Measurements from ENCODE around the gene ABCF2. TPM values are rescaled to one million over a fixed set of nuclear protein-coding genes. Genes with fewer than 3 reads are reported as not detected.
A peak's percentile ranks its signal among the peaks of the same experiment; 100 is the strongest.

ABCF2 gene
- total and polyA plus RNA-seq, 12 donors: 13.0 to 35.2 (median 29.5) TPM

GRCh38 chr7:151232917-151233701, 6.1 kb upstream of the ABCF2 start:
- 11 to 12% methylated on average over 36 of the region's 36 CpGs for WGBS, 2 donors
- no peak for TF ChIP-seq CTCF (IDR thresholded peaks at IDR 0.05)
- ATAC-seq: peak; percentile 20 to 69 (median 56)
- H3K4me1 ChIP-seq: peaks cover 12 to 38% (median 22%) of the 10 kb centered on the region in 9 donors
- intact Hi-C loops (cut with DNase I): no loop called here
- peaks cover 0 to 41% (median 25%) of the 10 kb centered on the region in 9 donors for H3K36me3 ChIP-seq
- DNase-seq: no peak
- peak overlapping the region; percentile 8 to 94 (median 88) for H3K27ac ChIP-seq
- no peaks in the 10 kb centered on the region for H3K9me3 ChIP-seq
- no peaks in the 10 kb centered on the region for H3K27me3 ChIP-seq
- peak overlapping the region; percentile 71 to 99 (median 96) for H3K4me3 ChIP-seq

GRCh38 chr7:151232091-151232916, 5.3 kb upstream of the ABCF2 start, which contains the start of gene CHPF2:
TSS of gene CHPF2 (plus strand) at chr7:151232483. CDS start at chr7:151234012, 1,529 bp downstream.
- peak; percentile 92 to 94 for DNase-seq
- ATAC-seq: peak; percentile 92 to 97 (median 96)
- intact Hi-C loops (cut with DNase I): no loop called here
- Histone ChIP-seq H3K27me3 (no peaks in the 10 kb centered on the region), H3K36me3 (peaks cover 0 to 33% (median 18%) of the 10 kb centered on the region in 9 donors), H3K4me3 (peak within 1 kb of the TSS; percentile 71 to 99 (median 96)), H3K9me3 (no peaks in the 10 kb centered on the region), H3K27ac (peak within 1 kb of the TSS; percentile 8 to 94 (median 88)), H3K4me1 (peaks cover 12 to 45% (median 27%) of the 10 kb centered on the region in 9 donors)
- WGBS, 2 donors: 0 to 1% methylated on average over 71 to 79 of the region's 79 CpGs
- TF ChIP-seq CTCF (IDR thresholded peaks at IDR 0.05): no peak

- DNase-seq (no peak), ATAC-seq (no peak)
- H3K4me1 ChIP-seq: peaks cover 15 to 50% (median 33%) of the 10 kb centered on the region in 9 donors
- H3K4me3 ChIP-seq: no peak overlapping the region
- H3K9me3 ChIP-seq: no peaks in the 10 kb centered on the region
- no peak for TF ChIP-seq CTCF (IDR thresholded peaks at IDR 0.05)
- H3K27me3 ChIP-seq: no peaks in the 10 kb centered on the region
- peak overlapping the region in 1 of 10 donors; percentile 94 for H3K27ac ChIP-seq
- intact Hi-C loops (cut with DNase I): no loop called here
- H3K36me3 ChIP-seq: peaks cover 0 to 21% (median 10%) of the 10 kb centered on the region in 9 donors
- WGBS, 2 donors: 65 to 71% methylated on average over 1 of the region's 1 CpG
Observed at GRCh38 chr7:151231080-151231479, 4.1 kb upstream of the ABCF2 start.

DNA sequence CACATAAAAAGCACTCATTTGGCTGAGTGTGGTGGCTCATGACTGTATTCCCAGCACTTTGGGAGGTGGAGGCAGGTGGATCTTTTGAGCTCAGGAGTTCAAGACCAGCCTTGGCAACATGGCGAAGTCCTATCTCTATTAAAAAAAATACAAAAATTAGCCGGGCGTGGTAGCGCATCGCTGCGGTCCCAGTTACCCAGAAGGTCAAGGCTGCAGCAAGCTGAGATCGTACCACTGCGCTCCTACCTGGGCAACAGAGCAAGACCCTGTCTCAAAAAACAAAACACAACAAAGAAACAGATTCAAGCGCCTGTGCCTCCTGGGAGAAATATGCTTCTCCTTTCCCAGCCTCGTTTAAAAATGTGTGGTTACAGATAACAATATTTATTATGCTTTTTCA, 2.2 kb upstream of the ABCF2 start:
- ATAC-seq: no peak
- no peaks in the 10 kb centered on the region for H3K9me3 ChIP-seq
- H3K36me3 ChIP-seq: peaks cover 0 to 14% (median 6%) of the 10 kb centered on the region in 9 donors
- peaks cover 18 to 51% (median 40%) of the 10 kb centered on the region in 9 donors for H3K4me1 ChIP-seq
- no peak overlapping the region for H3K27ac ChIP-seq
- H3K27me3 ChIP-seq: no peaks in the 10 kb centered on the region
- intact Hi-C loops (cut with DNase I): loop anchor here in 2 of 10 donors (5.0 kb wide), 1 partner anchor 107 kb away; no protein-coding TSS in a partner anchor
- DNase-seq: no peak
- H3K4me3 ChIP-seq: no peak overlapping the region
- no peak for TF ChIP-seq CTCF (IDR thresholded peaks at IDR 0.05)
- 90 to 93% methylated on average over 10 of the region's 10 CpGs for WGBS, 2 donors

Data from heart right ventricle (tissue), 16 donors.